Kidney epithelial cell (primary cell): ENCODE measurements around the gene OR10A3. TPM values are rescaled to one million over a fixed set of nuclear protein-coding genes. Genes with fewer than 3 reads are reported as not detected.

Experiments
- DNase-seq: peaks from one replicate; pipeline ENCODE4 v3.0.0-alpha.2; 2010; ENCODE audit warnings: low read depth
- H3K27me3 ChIP-seq: 2 replicates; pipeline ENCODE4 v1.6.0; 2011; ENCODE audit warnings: low read length; ENCODE audit not compliant: control insufficient read depth, insufficient read depth
- H3K36me3 ChIP-seq: 2 replicates; pipeline ENCODE4 v1.5.1; 2011; ENCODE audit warnings: low read length; ENCODE audit not compliant: control insufficient read depth, insufficient read depth
- H3K4me3 ChIP-seq: 2 replicates; pipeline ENCODE4 v1.5.1; 2011; ENCODE audit warnings: low read depth, mild to moderate bottlenecking, control low read depth, low read length
- total RNA-seq: library from RNA; depleted of rRNA; stranded (reverse); fragments of >200 nt; gene quantifications from 2 replicates; pipeline ENCODE4 v1.2.3, GENCODE V29; 2015
- TF ChIP-seq, protein P1 (sequence below): IDR thresholded peaks from 2 replicates; pipeline ENCODE4 v1.5.1; 2011; ENCODE audit warnings: mild to moderate bottlenecking, moderate library complexity, low read length, control low read depth, inconsistent platforms; ENCODE audit not compliant: insufficient read depth, poor library complexity, severe bottlenecking

The OR10A3 gene
- total RNA-seq, 1 donor from 2014 or later: not detected

DNA sequence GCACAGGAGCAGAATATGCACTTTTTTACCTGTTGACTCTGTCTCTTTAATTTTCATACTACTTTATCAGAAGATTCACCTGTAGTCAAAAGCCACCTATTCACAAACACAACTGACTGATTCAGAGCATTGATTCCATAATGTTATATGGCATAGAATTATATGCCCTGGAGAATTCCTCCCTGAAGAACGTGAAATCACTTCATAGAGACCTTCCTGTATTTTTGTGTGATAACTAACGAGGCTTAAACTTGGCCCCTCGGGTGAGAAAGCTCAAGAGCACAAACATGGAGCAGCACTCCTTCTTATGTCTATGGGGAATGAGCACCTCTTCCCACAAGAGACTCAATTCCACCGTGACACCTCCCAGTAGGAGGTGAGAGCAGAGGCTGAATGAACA is 10.3 kb downstream of the OR10A3 start, which contains the start of gene OR10A6:
OR10A6 (minus strand) TSS at position 101 of the 400 bp plus-strand sequence. CDS start 2,606 bp downstream, outside the sequence.
- H3K27me3 ChIP-seq: no peaks in the 10 kb centered on the region
- TF ChIP-seq, protein P1, sequence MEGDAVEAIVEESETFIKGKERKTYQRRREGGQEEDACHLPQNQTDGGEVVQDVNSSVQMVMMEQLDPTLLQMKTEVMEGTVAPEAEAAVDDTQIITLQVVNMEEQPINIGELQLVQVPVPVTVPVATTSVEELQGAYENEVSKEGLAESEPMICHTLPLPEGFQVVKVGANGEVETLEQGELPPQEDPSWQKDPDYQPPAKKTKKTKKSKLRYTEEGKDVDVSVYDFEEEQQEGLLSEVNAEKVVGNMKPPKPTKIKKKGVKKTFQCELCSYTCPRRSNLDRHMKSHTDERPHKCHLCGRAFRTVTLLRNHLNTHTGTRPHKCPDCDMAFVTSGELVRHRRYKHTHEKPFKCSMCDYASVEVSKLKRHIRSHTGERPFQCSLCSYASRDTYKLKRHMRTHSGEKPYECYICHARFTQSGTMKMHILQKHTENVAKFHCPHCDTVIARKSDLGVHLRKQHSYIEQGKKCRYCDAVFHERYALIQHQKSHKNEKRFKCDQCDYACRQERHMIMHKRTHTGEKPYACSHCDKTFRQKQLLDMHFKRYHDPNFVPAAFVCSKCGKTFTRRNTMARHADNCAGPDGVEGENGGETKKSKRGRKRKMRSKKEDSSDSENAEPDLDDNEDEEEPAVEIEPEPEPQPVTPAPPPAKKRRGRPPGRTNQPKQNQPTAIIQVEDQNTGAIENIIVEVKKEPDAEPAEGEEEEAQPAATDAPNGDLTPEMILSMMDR: no peak
- no peaks in the 10 kb centered on the region for H3K36me3 ChIP-seq
- no peak within 1 kb of the TSS for H3K4me3 ChIP-seq
- no peak for DNase-seq

DNA sequence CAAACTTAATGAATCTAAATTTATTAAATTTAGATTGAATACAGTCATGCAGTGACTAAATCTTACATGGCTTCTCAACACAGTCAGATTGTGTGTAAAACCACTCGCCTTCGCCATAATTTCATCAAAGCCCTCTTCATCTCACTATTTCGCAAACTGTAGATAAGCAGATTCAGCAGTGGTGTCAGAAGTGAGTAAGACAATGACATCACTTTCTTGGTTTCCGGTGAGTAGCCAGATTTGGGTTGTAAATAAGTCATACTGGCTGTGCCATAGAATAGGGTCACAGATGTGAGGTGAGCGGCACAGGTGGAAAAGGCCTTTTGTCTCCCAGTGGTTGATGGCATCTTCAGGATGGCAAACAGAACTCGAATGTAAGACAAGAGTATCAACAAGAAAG is 13.9 kb downstream of the OR10A3 start:
- Histone ChIP-seq H3K4me3 (no peak overlapping the region), H3K27me3 (no peaks in the 10 kb centered on the region), H3K36me3 (no peaks in the 10 kb centered on the region)
- no peak for DNase-seq
- TF ChIP-seq, protein P1: no peak

DNA sequence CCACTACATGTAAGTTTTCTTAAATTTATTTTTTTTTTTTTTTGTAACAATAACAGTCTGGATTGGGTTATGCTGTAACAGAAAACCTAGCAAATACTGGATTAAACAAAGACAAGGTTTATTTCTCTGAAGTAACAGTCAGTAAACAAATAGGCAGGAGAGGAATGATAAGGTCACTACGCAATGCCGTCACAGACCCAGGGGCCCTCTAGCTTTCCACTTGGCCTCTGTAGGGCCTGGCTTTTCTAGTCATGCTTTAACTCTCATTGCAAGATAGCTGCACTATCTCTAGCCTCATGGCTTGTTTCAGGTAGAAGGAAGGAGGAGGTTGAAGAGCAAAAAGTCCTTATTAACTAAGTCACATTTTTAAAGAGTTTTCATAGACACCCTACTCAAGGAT is 17.0 kb downstream of the OR10A3 start:
- Histone ChIP-seq H3K36me3 (no peaks in the 10 kb centered on the region), H3K27me3 (no peaks in the 10 kb centered on the region), H3K4me3 (no peak overlapping the region)
- DNase-seq: no peak
- TF ChIP-seq, protein P1: no peak

DNA sequence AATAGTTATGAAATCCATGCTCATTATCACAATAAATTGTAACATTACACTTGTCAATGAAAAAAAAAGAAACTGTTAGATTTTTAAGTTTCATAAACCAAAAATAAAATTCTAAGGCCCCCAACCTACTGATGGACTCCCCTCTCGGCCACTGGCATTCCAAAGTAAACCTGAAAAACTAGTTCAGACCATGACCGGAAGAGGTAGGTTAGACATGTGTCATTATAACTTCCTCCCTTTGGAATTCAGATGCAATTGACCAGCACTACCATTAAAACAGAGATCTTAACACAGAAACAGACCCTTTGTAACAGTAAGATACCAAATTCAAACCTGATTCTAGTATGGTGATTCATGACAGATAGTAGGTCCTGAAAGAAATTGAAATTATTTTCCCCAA is 23.4 kb downstream of the OR10A3 start:
- Histone ChIP-seq H3K36me3 (no peaks in the 10 kb centered on the region), H3K4me3 (no peak overlapping the region), H3K27me3 (no peaks in the 10 kb centered on the region)
- TF ChIP-seq, protein P1: no peak
- DNase-seq: no peak

DNA sequence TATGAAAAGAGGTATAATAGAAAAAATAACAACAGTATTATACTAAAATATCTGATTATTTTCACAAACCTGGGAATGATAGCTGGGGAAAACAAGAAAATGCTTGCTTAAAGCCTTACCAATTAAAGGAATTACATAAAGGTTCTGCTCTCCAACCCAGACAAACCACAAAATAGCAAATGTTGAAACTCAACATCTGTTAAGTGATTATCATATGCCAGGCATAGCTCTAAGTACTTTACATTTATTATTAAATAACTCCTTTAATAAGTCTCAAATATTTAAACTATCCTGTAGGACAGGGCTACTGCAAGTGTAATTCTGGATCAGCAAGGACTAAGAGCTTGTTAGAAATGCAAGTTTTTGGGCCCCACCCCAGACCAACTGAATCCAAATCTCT is 30.5 kb downstream of the OR10A3 start:
- TF ChIP-seq, protein P1: no peak
- H3K4me3 ChIP-seq: no peak overlapping the region

DNA sequence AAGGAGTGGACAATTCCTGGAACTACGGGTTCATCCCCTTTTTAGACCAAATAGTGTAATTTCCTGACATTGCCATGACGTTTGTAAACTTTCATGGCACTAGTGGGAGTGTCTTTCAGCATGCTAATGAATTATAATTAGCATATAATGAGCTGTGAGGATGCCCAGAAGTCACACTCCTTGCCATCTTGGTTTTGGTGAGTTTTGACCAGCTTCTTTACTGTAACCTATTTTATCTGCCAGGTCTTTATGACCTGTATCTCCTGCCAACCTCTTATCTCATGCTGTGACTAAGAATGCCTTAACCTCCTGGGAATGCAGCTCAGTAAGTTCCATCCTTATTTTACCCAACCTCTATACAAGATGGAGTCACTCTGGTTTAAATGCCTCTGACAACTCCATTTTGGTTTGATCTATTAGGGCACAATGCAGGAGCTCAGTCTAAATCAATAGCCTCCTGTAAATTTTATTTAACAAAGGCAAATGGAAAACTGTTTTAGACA is 31.2 kb downstream of the OR10A3 start:
- TF ChIP-seq, protein P1: no peak
- Histone ChIP-seq H3K4me3 (no peak overlapping the region), H3K27me3 (no peaks in the 10 kb centered on the region), H3K36me3 (no peaks in the 10 kb centered on the region)
- DNase-seq: no peak

More for the DNA sequence above, 30.5 kb downstream of the OR10A3 start:
- no peak for DNase-seq
- Histone ChIP-seq H3K27me3 (no peaks in the 10 kb centered on the region), H3K36me3 (no peaks in the 10 kb centered on the region)
